Brain microvascular endothelial cell (primary cell): ENCODE measurements around the gene ASXL3.
A peak's percentile ranks its signal among the peaks of the same experiment; 100 is the strongest.

Source experiments
- DNase-seq: peaks from one replicate; pipeline ENCODE4 v3.0.0-alpha.2; 2020
- H3K27ac ChIP-seq: fragments of 250-450 bp; sonication (Bioruptor Pico); 2 replicates; pipeline ENCODE4 v1.5.1; 2020; ENCODE audit warnings: mild to moderate bottlenecking, moderate library complexity
- H3K27me3 ChIP-seq: fragments of 250-450 bp; sonication (Bioruptor Pico); replicated peaks from 2 replicates; pipeline ENCODE4 v1.5.1; 2020; ENCODE audit warnings: mild to moderate bottlenecking
- H3K36me3 ChIP-seq: fragments of 250-450 bp; sonication (Bioruptor Pico); replicated peaks from 2 replicates; pipeline ENCODE4 v1.5.1; 2020; ENCODE audit warnings: mild to moderate bottlenecking
- H3K4me3 ChIP-seq: 2 replicates; pipeline ENCODE4 v1.5.1; 2011; ENCODE audit warnings: low read depth, mild to moderate bottlenecking, control low read depth, low read length, moderate library complexity
- CTCF ChIP-seq: IDR thresholded peaks from 2 replicates; pipeline ENCODE4 v1.5.1; 2011; ENCODE audit warnings: low read depth, mild to moderate bottlenecking, moderate library complexity, low read length, control low read depth, inconsistent platforms; ENCODE audit errors: missing control alignments
- in situ Hi-C: cut with HindIII; loops from 2 replicates; pipeline ENCODE4 v1.10.0; 2017; ENCODE audit warnings: low sequenced_read_pairs, low pct_ligation_motif_present

Gene ASXL3

GRCh38 chr18:33577685-33578517 lies at the start of gene ASXL3:
ASXL3 (plus strand) TSS chr18:33578219; CDS start chr18:33578632, 413 bp downstream.
- Histone ChIP-seq H3K27me3 (no peaks in the 10 kb centered on the region), H3K27ac (no peak within 1 kb of the TSS), H3K36me3 (no peaks in the 10 kb centered on the region), H3K4me3 (peak within 1 kb of the TSS; percentile 80)
- in situ Hi-C loops, result no loop called here
- no peak for TF ChIP-seq CTCF
- DNase-seq, result no peak

GRCh38 chr18:33532978-33533377 lies 45.0 kb upstream of the ASXL3 start:
- H3K27ac ChIP-seq, result no peak overlapping the region
- DNase-seq, result no peak
- no peak overlapping the region for H3K4me3 ChIP-seq
- in situ Hi-C loops, result no loop called here
- no peaks in the 10 kb centered on the region for H3K27me3 ChIP-seq
- H3K36me3 ChIP-seq, result no peaks in the 10 kb centered on the region
- no peak for TF ChIP-seq CTCF

GRCh38 chr18:33536904-33537303 lies 41.1 kb upstream of the ASXL3 start:
- no peak for TF ChIP-seq CTCF
- Histone ChIP-seq H3K36me3 (no peaks in the 10 kb centered on the region), H3K27ac (no peak overlapping the region), H3K27me3 (no peaks in the 10 kb centered on the region), H3K4me3 (no peak overlapping the region)
- no peak for DNase-seq
- in situ Hi-C loops, result no loop called here

- Histone ChIP-seq H3K27ac (no peak overlapping the region), H3K36me3 (no peaks in the 10 kb centered on the region), H3K4me3 (no peak overlapping the region), H3K27me3 (no peaks in the 10 kb centered on the region)
- DNase-seq, result no peak
- TF ChIP-seq CTCF, result no peak
- in situ Hi-C loops, result no loop called here
Measured at GRCh38 chr18:33538418-33539042, 39.5 kb upstream of the ASXL3 start.

- no peak overlapping the region for H3K4me3 ChIP-seq
- no peaks in the 10 kb centered on the region for H3K36me3 ChIP-seq
- in situ Hi-C loops, result no loop called here
- no peak for DNase-seq
- no peak for TF ChIP-seq CTCF
- H3K27ac ChIP-seq, result no peak overlapping the region
- no peaks in the 10 kb centered on the region for H3K27me3 ChIP-seq
Measured at GRCh38 chr18:33540392-33540791, 37.6 kb upstream of the ASXL3 start.
